GM18873 (cell line): ENCODE data around the gene SIGLEC14.
A peak's percentile ranks its signal among the peaks of the same experiment; 100 is the strongest.

ENCODE experiments used
- ATAC-seq: cut with Tn5 transposase; IDR thresholded peaks from one replicate; pipeline ENCODE4 v1.9.1; 2021; ENCODE audit warnings: mild to moderate bottlenecking, moderate library complexity, moderate number of reproducible peaks; ENCODE audit not compliant: unreplicated experiment, low FRiP score

The SIGLEC14 gene

DNA sequence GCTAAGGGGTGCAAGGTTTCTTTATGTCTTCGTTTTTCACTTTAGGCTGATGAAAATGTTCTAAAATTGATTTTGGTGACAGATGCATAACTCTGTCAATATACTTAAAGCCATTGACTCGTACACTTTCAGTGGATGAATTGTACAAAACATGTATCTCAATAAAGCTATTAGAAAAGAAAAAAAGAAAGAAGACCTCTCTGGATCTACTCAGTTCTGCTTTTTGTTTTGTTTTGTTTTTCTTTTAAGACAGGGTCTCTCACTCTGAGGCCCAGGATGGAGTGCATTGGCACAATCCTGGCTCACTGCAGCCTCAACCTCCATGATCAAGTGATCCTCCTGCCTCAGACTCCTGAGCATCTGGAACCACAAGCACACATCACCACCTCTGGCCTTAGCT lies 19.9 kb downstream of the SIGLEC14 start:
- no peak for ATAC-seq

DNA sequence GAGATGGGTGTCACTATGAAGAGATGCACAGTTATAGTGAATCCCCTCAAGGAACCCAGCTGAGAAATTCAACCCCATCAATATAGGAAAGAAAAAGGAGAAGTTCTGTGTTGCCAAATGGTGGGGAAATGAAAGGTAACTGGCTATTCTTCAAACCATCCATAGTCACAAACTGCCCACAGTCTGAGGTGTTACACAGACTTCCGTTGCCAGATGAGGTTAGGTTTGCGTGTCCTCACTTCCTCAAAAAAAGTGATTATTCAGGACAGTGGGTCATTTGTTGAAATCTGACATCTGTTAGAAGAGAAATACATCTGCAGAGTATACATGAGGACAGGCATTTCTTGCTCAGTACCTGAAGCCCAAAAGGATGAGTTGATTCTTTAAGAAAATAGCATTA lies 25.4 kb downstream of the SIGLEC14 start:
- ATAC-seq: no peak

DNA sequence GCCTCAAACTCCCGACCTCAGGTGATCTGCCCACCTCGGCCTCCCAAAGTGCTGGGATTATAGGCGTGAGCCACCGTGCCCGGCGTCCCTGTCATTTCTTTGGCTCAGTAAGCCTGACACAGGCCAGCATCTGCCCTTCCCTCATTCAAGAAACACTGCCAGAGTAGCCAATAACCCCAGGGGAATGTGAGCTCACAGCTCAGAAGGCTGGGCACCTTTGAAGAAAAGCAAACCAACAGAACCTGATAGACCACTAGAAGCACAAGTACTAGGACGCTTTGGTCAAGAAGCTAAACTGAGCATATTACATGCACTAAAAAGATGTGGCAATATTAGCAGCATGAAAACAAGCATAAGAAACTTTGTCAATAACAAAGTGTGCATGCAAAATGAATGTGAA lies 30.6 kb downstream of the SIGLEC14 start:
- no peak for ATAC-seq

- no peak for ATAC-seq
These were observed 31.8 kb downstream of the SIGLEC14 start for GRCh38 chr19:51614789-51615188.

- ATAC-seq: no peak
These were observed 36.0 kb downstream of the SIGLEC14 start for GRCh38 chr19:51610576-51610975.

- ATAC-seq: no peak
These were observed 38.6 kb downstream of the SIGLEC14 start for GRCh38 chr19:51607920-51608562.

- ATAC-seq: peak; percentile 87
These were observed 39.5 kb downstream of the SIGLEC14 start for GRCh38 chr19:51607077-51607476.

- no peak for ATAC-seq
These were observed 44.3 kb downstream of the SIGLEC14 start for GRCh38 chr19:51602189-51602854.

GRCh38 chr19:51600940-51601580 lies 45.6 kb downstream of the SIGLEC14 start:
- no peak for ATAC-seq

- no peak for ATAC-seq
These were observed 47.5 kb downstream of the SIGLEC14 start for GRCh38 chr19:51599084-51599483.

- no peak for ATAC-seq
These were observed 48.3 kb downstream of the SIGLEC14 start for GRCh38 chr19:51598159-51598915.

- ATAC-seq: no peak
These were observed 51.1 kb downstream of the SIGLEC14 start for GRCh38 chr19:51595190-51596175.

GRCh38 chr19:51594774-51595109 lies 51.9 kb downstream of the SIGLEC14 start:
- ATAC-seq: no peak

DNA sequence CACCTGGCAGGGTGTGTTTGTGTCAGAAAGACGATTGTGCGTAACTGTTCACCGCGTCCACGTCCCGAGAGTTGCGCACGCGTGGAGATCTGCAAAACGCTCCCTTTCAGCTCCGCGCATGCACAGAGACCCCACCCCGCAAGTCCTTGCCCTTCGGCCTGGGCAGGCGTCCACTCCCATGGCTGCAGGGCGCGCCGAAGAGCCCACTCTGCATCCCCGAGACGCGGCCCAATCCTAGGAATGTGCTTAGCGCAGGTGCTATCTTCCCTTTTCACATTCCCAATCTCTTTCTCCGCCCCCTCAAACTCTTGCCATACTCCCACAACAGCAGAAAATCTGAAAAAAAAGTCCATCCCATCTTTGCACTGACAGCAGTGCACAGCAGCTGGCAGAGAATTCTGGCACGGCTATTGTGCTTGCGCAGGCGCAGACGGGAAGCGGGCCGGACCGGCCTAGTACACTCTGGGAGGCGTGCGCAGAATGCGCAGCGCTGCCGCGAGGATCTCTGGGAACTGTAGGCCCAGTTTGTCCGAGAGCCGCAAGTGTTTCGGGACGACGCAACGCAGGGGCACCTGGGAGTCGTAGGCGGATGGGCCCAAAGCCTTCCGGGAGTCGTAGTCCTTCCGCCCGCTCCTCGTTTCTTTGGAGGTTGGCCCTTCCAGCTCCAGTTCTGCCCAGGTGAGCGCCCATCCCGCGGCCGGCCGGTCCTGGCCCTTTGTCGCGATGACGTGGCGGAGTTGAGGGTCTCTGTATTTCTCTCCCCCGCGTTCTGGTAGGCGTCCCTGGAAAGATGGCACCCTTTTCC lies 52.5 kb downstream of the SIGLEC14 start:
- ATAC-seq: peak; percentile 87

DNA sequence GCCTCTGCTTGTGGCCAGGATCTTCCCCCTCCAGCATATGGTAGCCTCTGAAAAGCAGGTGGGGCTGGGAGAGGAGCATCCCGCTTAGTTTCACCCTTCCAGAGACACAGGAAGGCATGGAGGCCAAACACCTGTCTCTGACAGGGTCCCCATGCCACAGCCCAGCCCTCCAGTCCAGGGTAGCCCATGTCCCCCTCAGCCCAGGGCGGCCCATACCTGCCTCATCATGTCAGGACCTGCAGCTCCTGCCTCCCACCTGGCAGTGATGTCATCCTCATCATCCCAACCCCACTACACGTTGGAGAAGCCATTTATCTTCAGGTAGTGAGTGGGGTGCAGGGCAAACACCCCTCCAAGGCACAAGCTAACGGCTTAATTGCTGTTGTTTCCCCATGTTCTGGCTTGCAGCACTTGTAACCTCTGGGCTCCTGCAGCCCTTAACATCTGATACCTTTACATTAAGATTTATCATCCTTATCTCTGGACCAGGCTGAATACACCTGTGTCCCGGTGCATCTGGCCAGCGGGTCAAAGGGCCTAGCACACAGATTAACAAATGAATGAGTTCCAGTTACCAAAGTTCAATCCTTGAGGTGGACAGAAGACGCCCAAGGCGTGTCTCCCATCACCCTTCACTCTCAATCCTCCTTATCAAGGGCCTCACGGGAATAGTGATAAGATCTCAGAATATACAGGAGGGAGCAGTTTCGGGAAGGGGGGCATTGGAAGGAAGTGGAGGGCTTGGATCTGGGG lies 53.3 kb downstream of the SIGLEC14 start:
- no peak for ATAC-seq
